WTC11 (cell line): ENCODE data around the gene ING1. TPM values are rescaled to one million over a fixed set of nuclear protein-coding genes. Genes with fewer than 3 reads are reported as not detected.

Source experiments
- ATAC-seq: fragments of 200-7000 bp; cut with Tn5 transposase; 2 replicates; pipeline ENCODE4 v1.10.0; 2021; ENCODE audit warnings: mild to moderate bottlenecking, moderate library complexity
- CTCF ChIA-PET: fragments of 300-600 bp; sonication (Branson Sonifier 250); formaldehyde crosslinking; loops from one replicate; lab custom pipeline; 2021; ENCODE audit warnings: antibody characterized with exemption; lab: Charles Lee
- POLR2A ChIA-PET: fragments of 350-600 bp; sonication (Branson Sonifier 250); formaldehyde crosslinking; loops from one replicate; lab custom pipeline; 2021; ENCODE audit warnings: antibody characterized with exemption; lab: Charles Lee
- DNase-seq: peaks from one replicate; pipeline ENCODE4 v3.0.0; 2021; ENCODE audit warnings: low spot score
- H3K27ac Mint-ChIP-seq: 2 replicates; pipeline ENCODE4 v1.8.0; 2021; ENCODE audit warnings: mixed read lengths
- H3K27me3 Mint-ChIP-seq: 2 replicates; pipeline ENCODE4 v1.8.0; 2021; ENCODE audit warnings: low read depth, mild to moderate bottlenecking, moderate library complexity, mixed read lengths
- H3K36me3 Mint-ChIP-seq: 2 replicates; pipeline ENCODE4 v1.8.0; 2021; ENCODE audit warnings: mixed read lengths
- H3K4me1 Mint-ChIP-seq: 2 replicates; pipeline ENCODE4 v1.8.0; 2022; ENCODE audit warnings: mixed read lengths
- H3K4me3 Mint-ChIP-seq: 2 replicates; pipeline ENCODE4 v1.8.0; 2021; ENCODE audit warnings: mild to moderate bottlenecking, moderate library complexity, mixed read lengths
- H3K9me3 Mint-ChIP-seq: 2 replicates; pipeline ENCODE4 v1.8.0; 2021; ENCODE audit warnings: mixed read lengths
- JAZF1 ChIP-seq: fragments of 250-450 bp; sonication (Bioruptor Pico); IDR thresholded peaks from 2 replicates; pipeline ENCODE4 v1.9.0; 2021; ENCODE audit warnings: moderate library complexity, mild to moderate bottlenecking, inconsistent platforms
- OVOL2 ChIP-seq: fragments of 250-450 bp; sonication (Bioruptor Pico); IDR thresholded peaks from 2 replicates; pipeline ENCODE4 v1.9.0; 2021; ENCODE audit warnings: mild to moderate bottlenecking, borderline replicate concordance
- RELA ChIP-seq: sonication (generic); formaldehyde crosslinking; IDR thresholded peaks from 2 replicates; pipeline ENCODE4 v1.8.1; 2022; ENCODE audit warnings: missing genetic modification reagents, mild to moderate bottlenecking, borderline replicate concordance
- RORB ChIP-seq: fragments of 250-450 bp; sonication (Bioruptor Pico); IDR thresholded peaks from 2 replicates; pipeline ENCODE4 v1.9.0; 2021; ENCODE audit warnings: mild to moderate bottlenecking
- SP1 ChIP-seq: sonication (generic); formaldehyde crosslinking; conservative IDR thresholded peaks from 2 replicates; pipeline ENCODE4 v1.8.1; 2022; ENCODE audit warnings: missing genetic modification reagents
- TCF7 ChIP-seq: sonication (generic); formaldehyde crosslinking; IDR thresholded peaks from 2 replicates; pipeline ENCODE4 v1.8.0; 2022; ENCODE audit warnings: mild to moderate bottlenecking, low read depth, missing genetic modification reagents, moderate library complexity
- ZNF121 ChIP-seq: sonication (generic); formaldehyde crosslinking; IDR thresholded peaks from 2 replicates; pipeline ENCODE4 v1.8.0; 2023; ENCODE audit warnings: missing genetic modification reagents
- ZNF396 ChIP-seq: fragments of 250-450 bp; sonication (Bioruptor Pico); IDR thresholded peaks from 2 replicates; pipeline ENCODE4 v1.8.0; 2021; ENCODE audit warnings: mild to moderate bottlenecking, moderate library complexity, borderline replicate concordance
- ZNF416 ChIP-seq: fragments of 250-450 bp; sonication (Bioruptor Pico); IDR thresholded peaks from 2 replicates; pipeline ENCODE4 v1.9.0; 2021; ENCODE audit warnings: mild to moderate bottlenecking, inconsistent platforms
- ZNF671 ChIP-seq: fragments of 250-450 bp; sonication (Bioruptor Pico); IDR thresholded peaks from 2 replicates; pipeline ENCODE4 v1.8.0; 2021; ENCODE audit warnings: mild to moderate bottlenecking
- total RNA-seq: library from RNA; stranded (reverse); gene quantifications from 3 replicates; pipeline ENCODE4 v1.2.3, GENCODE V29; 2021
- TF ChIP-seq, protein P1 (sequence below): sonication (generic); formaldehyde crosslinking; IDR thresholded peaks from 2 replicates; pipeline ENCODE4 v1.8.0; 2022; ENCODE audit warnings: mild to moderate bottlenecking, missing genetic modification reagents
- TF ChIP-seq, protein P2 (sequence below): fragments of 200-600 bp; IDR thresholded peaks from 2 replicates; pipeline ENCODE4 v1.8.0; 2022; ENCODE audit warnings: antibody characterized with exemption
- TF ChIP-seq, protein P3 (sequence below): fragments of 250-450 bp; sonication (Bioruptor Pico); IDR thresholded peaks from 2 replicates; pipeline ENCODE4 v1.9.0; 2021; ENCODE audit warnings: mild to moderate bottlenecking, borderline replicate concordance
- TF ChIP-seq, protein P4 (sequence below): sonication (generic); formaldehyde crosslinking; IDR thresholded peaks from 2 replicates; pipeline ENCODE4 v1.8.1; 2022; ENCODE audit warnings: low read depth, mild to moderate bottlenecking, moderate library complexity, missing genetic modification reagents, borderline replicate concordance
- TF ChIP-seq, protein P5 (sequence below): sonication (generic); formaldehyde crosslinking; IDR thresholded peaks from 2 replicates; pipeline ENCODE4 v1.8.1; 2022; ENCODE audit warnings: low read depth, missing genetic modification reagents, borderline replicate concordance
- TF ChIP-seq, protein P6 (sequence below): sonication (generic); formaldehyde crosslinking; IDR thresholded peaks from 2 replicates; pipeline ENCODE4 v1.8.0; 2023; ENCODE audit warnings: missing genetic modification reagents, mild to moderate bottlenecking, borderline replicate concordance
- TF ChIP-seq, protein P7 (sequence below): sonication (generic); formaldehyde crosslinking; IDR thresholded peaks from 2 replicates; pipeline ENCODE4 v1.8.1; 2023; ENCODE audit warnings: mild to moderate bottlenecking, missing genetic modification reagents, borderline replicate concordance

The ING1 gene
- total RNA-seq, 1 experiment from 2014 or later, result 26.2 TPM

DNA sequence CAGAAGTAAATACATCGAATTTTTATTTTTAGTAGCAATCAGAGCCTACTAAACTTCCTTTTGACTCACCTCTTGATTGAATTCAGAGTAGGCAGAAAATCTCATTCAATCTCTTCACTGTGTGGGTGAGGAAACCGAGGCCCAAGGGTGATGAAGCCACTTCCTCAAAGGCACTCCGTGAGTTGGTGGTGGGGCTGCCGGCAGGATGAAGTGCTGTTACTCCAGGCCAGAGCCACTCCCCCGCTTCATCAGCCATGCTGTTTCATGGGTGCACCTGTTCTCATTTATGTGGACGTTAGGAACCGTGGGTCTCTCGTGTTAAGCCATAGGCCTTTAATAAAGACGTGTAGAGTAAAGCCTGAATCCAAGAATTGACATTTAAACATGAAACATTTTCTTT, 13.2 kb downstream of the ING1 start (continued):
- no peak for TF ChIP-seq ZNF396 (CRISPR knock-in tag)
- TF ChIP-seq ZNF416 (CRISPR knock-in tag), result no peak
- TF ChIP-seq, protein P1, sequence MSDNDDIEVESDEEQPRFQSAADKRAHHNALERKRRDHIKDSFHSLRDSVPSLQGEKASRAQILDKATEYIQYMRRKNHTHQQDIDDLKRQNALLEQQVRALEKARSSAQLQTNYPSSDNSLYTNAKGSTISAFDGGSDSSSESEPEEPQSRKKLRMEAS (CRISPR knock-in tag), result no peak
- TF ChIP-seq SP1 (CRISPR knock-in tag), result no peak
- TF ChIP-seq, protein P2, sequence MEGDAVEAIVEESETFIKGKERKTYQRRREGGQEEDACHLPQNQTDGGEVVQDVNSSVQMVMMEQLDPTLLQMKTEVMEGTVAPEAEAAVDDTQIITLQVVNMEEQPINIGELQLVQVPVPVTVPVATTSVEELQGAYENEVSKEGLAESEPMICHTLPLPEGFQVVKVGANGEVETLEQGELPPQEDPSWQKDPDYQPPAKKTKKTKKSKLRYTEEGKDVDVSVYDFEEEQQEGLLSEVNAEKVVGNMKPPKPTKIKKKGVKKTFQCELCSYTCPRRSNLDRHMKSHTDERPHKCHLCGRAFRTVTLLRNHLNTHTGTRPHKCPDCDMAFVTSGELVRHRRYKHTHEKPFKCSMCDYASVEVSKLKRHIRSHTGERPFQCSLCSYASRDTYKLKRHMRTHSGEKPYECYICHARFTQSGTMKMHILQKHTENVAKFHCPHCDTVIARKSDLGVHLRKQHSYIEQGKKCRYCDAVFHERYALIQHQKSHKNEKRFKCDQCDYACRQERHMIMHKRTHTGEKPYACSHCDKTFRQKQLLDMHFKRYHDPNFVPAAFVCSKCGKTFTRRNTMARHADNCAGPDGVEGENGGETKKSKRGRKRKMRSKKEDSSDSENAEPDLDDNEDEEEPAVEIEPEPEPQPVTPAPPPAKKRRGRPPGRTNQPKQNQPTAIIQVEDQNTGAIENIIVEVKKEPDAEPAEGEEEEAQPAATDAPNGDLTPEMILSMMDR, result no peak
- no peak for TF ChIP-seq RORB (CRISPR knock-in tag)
- TF ChIP-seq JAZF1 (CRISPR knock-in tag), result no peak
- TF ChIP-seq, protein P3, sequence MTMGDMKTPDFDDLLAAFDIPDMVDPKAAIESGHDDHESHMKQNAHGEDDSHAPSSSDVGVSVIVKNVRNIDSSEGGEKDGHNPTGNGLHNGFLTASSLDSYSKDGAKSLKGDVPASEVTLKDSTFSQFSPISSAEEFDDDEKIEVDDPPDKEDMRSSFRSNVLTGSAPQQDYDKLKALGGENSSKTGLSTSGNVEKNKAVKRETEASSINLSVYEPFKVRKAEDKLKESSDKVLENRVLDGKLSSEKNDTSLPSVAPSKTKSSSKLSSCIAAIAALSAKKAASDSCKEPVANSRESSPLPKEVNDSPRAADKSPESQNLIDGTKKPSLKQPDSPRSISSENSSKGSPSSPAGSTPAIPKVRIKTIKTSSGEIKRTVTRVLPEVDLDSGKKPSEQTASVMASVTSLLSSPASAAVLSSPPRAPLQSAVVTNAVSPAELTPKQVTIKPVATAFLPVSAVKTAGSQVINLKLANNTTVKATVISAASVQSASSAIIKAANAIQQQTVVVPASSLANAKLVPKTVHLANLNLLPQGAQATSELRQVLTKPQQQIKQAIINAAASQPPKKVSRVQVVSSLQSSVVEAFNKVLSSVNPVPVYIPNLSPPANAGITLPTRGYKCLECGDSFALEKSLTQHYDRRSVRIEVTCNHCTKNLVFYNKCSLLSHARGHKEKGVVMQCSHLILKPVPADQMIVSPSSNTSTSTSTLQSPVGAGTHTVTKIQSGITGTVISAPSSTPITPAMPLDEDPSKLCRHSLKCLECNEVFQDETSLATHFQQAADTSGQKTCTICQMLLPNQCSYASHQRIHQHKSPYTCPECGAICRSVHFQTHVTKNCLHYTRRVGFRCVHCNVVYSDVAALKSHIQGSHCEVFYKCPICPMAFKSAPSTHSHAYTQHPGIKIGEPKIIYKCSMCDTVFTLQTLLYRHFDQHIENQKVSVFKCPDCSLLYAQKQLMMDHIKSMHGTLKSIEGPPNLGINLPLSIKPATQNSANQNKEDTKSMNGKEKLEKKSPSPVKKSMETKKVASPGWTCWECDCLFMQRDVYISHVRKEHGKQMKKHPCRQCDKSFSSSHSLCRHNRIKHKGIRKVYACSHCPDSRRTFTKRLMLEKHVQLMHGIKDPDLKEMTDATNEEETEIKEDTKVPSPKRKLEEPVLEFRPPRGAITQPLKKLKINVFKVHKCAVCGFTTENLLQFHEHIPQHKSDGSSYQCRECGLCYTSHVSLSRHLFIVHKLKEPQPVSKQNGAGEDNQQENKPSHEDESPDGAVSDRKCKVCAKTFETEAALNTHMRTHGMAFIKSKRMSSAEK (CRISPR knock-in tag), result no peak
- TF ChIP-seq, protein P4, sequence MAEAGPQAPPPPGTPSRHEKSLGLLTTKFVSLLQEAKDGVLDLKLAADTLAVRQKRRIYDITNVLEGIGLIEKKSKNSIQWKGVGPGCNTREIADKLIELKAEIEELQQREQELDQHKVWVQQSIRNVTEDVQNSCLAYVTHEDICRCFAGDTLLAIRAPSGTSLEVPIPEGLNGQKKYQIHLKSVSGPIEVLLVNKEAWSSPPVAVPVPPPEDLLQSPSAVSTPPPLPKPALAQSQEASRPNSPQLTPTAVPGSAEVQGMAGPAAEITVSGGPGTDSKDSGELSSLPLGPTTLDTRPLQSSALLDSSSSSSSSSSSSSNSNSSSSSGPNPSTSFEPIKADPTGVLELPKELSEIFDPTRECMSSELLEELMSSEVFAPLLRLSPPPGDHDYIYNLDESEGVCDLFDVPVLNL (CRISPR knock-in tag), result no peak

DNA sequence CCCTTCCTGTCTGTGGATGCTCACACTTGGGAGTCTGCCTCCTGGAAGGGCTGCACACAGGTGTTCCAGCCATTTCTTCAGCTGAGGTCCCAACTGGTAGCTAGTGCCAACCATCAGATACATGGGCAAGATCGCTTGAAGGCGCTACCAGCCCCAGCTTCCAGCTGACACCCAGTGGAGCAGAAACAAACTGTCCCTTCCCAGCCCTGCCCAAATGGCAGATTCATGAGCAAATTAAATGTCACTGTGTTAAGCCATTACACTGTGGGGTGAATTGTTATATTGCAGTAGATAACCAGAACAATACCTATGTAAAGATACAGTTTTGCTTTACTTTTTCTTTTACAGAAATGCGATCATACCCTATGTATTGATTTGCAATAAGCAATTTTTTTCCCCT, 17.6 kb downstream of the ING1 start:
- ChIA-PET POLR2A (no interaction called here), CTCF (no interaction called here)
- DNase-seq (no peak), ATAC-seq (no peak)
- H3K36me3 Mint-ChIP-seq, result no peaks in the 10 kb centered on the region
- no peak overlapping the region for H3K27ac Mint-ChIP-seq
- H3K27me3 Mint-ChIP-seq, result no peaks in the 10 kb centered on the region; the same call in 1 of the 2 replicates
- H3K4me1 Mint-ChIP-seq, result no peaks in the 10 kb centered on the region
- no peak overlapping the region for H3K4me3 Mint-ChIP-seq
- peaks cover 3% of the 10 kb centered on the region for H3K9me3 Mint-ChIP-seq
- TF ChIP-seq TCF7 (CRISPR knock-in tag) (no peak), RELA (CRISPR knock-in tag) (no peak), ZNF671 (no peak), OVOL2 (CRISPR knock-in tag) (no peak), ZNF121 (no peak)
- TF ChIP-seq, protein P5, sequence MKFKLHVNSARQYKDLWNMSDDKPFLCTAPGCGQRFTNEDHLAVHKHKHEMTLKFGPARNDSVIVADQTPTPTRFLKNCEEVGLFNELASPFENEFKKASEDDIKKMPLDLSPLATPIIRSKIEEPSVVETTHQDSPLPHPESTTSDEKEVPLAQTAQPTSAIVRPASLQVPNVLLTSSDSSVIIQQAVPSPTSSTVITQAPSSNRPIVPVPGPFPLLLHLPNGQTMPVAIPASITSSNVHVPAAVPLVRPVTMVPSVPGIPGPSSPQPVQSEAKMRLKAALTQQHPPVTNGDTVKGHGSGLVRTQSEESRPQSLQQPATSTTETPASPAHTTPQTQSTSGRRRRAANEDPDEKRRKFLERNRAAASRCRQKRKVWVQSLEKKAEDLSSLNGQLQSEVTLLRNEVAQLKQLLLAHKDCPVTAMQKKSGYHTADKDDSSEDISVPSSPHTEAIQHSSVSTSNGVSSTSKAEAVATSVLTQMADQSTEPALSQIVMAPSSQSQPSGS (CRISPR knock-in tag), result no peak
- TF ChIP-seq, protein P6, sequence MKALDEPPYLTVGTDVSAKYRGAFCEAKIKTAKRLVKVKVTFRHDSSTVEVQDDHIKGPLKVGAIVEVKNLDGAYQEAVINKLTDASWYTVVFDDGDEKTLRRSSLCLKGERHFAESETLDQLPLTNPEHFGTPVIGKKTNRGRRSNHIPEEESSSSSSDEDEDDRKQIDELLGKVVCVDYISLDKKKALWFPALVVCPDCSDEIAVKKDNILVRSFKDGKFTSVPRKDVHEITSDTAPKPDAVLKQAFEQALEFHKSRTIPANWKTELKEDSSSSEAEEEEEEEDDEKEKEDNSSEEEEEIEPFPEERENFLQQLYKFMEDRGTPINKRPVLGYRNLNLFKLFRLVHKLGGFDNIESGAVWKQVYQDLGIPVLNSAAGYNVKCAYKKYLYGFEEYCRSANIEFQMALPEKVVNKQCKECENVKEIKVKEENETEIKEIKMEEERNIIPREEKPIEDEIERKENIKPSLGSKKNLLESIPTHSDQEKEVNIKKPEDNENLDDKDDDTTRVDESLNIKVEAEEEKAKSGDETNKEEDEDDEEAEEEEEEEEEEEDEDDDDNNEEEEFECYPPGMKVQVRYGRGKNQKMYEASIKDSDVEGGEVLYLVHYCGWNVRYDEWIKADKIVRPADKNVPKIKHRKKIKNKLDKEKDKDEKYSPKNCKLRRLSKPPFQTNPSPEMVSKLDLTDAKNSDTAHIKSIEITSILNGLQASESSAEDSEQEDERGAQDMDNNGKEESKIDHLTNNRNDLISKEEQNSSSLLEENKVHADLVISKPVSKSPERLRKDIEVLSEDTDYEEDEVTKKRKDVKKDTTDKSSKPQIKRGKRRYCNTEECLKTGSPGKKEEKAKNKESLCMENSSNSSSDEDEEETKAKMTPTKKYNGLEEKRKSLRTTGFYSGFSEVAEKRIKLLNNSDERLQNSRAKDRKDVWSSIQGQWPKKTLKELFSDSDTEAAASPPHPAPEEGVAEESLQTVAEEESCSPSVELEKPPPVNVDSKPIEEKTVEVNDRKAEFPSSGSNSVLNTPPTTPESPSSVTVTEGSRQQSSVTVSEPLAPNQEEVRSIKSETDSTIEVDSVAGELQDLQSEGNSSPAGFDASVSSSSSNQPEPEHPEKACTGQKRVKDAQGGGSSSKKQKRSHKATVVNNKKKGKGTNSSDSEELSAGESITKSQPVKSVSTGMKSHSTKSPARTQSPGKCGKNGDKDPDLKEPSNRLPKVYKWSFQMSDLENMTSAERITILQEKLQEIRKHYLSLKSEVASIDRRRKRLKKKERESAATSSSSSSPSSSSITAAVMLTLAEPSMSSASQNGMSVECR, result no peak
- TF ChIP-seq, protein P7, sequence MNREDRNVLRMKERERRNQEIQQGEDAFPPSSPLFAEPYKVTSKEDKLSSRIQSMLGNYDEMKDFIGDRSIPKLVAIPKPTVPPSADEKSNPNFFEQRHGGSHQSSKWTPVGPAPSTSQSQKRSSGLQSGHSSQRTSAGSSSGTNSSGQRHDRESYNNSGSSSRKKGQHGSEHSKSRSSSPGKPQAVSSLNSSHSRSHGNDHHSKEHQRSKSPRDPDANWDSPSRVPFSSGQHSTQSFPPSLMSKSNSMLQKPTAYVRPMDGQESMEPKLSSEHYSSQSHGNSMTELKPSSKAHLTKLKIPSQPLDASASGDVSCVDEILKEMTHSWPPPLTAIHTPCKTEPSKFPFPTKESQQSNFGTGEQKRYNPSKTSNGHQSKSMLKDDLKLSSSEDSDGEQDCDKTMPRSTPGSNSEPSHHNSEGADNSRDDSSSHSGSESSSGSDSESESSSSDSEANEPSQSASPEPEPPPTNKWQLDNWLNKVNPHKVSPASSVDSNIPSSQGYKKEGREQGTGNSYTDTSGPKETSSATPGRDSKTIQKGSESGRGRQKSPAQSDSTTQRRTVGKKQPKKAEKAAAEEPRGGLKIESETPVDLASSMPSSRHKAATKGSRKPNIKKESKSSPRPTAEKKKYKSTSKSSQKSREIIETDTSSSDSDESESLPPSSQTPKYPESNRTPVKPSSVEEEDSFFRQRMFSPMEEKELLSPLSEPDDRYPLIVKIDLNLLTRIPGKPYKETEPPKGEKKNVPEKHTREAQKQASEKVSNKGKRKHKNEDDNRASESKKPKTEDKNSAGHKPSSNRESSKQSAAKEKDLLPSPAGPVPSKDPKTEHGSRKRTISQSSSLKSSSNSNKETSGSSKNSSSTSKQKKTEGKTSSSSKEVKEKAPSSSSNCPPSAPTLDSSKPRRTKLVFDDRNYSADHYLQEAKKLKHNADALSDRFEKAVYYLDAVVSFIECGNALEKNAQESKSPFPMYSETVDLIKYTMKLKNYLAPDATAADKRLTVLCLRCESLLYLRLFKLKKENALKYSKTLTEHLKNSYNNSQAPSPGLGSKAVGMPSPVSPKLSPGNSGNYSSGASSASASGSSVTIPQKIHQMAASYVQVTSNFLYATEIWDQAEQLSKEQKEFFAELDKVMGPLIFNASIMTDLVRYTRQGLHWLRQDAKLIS (CRISPR knock-in tag), result no peak
